HepG2 (cell line): ENCODE data around the gene ARMH4. TPM values are rescaled to one million over a fixed set of nuclear protein-coding genes. Genes with fewer than 3 reads are reported as not detected.

Experiments used
- ATF4 ChIP-seq, 2 experiments: fragments of 450-650 bp in 1 of 2; sonication (generic) in 1 of 2; formaldehyde crosslinking; IDR thresholded peaks; 2 replicates each; pipeline versions ENCODE4 v1.5.0 to v1.8.0; 2020 to 2022; ENCODE audit warnings: mild to moderate bottlenecking in 1 of 2, missing genetic modification reagents in 1 of 2
- CCDC6 ChIP-seq: sonication (generic); formaldehyde crosslinking; IDR thresholded peaks from 2 replicates; pipeline ENCODE4 v1.8.1; 2022; ENCODE audit warnings: mild to moderate bottlenecking, missing genetic modification reagents, moderate library complexity
- DZIP1 ChIP-seq: sonication (generic); formaldehyde crosslinking; IDR thresholded peaks from 2 replicates; pipeline ENCODE4 v1.5.0; 2020; ENCODE audit warnings: mild to moderate bottlenecking, missing genetic modification reagents
- ELF4 ChIP-seq: sonication (generic); formaldehyde crosslinking; IDR thresholded peaks from 2 replicates; pipeline ENCODE4 v1.5.0; 2020; ENCODE audit warnings: missing genetic modification reagents, mild to moderate bottlenecking, moderate library complexity, borderline replicate concordance
- HDAC6 ChIP-seq: fragments of 200-600 bp; sonication (generic); IDR thresholded peaks from 2 replicates; pipeline ENCODE4 v1.7.0; 2017; ENCODE audit warnings: mild to moderate bottlenecking, antibody characterized with exemption, low read length, low read depth
- KLF9 ChIP-seq: IDR thresholded peaks from 2 replicates; pipeline ENCODE4 v1.6.1; 2016; ENCODE audit warnings: low read depth
- RFXAP ChIP-seq: sonication (generic); formaldehyde crosslinking; IDR thresholded peaks from 2 replicates; pipeline ENCODE4 v1.4.0; 2020; ENCODE audit warnings: missing genetic modification reagents, borderline replicate concordance
- SYNCRIP ChIP-seq: fragments of 200-400 bp; formaldehyde crosslinking; IDR thresholded peaks from 2 replicates; pipeline ENCODE4 v1.6.1; 2018; ENCODE audit warnings: mild to moderate bottlenecking, low read depth, low read length; ENCODE audit not compliant: insufficient read depth
- ZNF280D ChIP-seq: sonication (generic); formaldehyde crosslinking; IDR thresholded peaks from 2 replicates; pipeline ENCODE4 v1.5.1; 2020; ENCODE audit warnings: mild to moderate bottlenecking, missing genetic modification reagents
- ZNF747 ChIP-seq: sonication (generic); formaldehyde crosslinking; IDR thresholded peaks from 2 replicates; pipeline ENCODE4 v1.8.1; 2023; ENCODE audit warnings: missing genetic modification reagents, mild to moderate bottlenecking, borderline replicate concordance
- ZZZ3 ChIP-seq: sonication (generic); formaldehyde crosslinking; IDR thresholded peaks from 2 replicates; pipeline ENCODE4 v1.4.0; 2020; ENCODE audit warnings: missing genetic modification reagents, mild to moderate bottlenecking, borderline replicate concordance
- polyA plus RNA-seq, 8 experiments: library from polyadenylated mRNA; depleted of rRNA in 3 of 8; stranded (reverse) in 7 of 8; unstranded in 1 of 8; fragments of >200 nt; fragmentation: Illumina TruSeq in 4 of 8; extraction: Trizol in 4 of 8; gene quantifications; 2 replicates each; pipeline versions ENCODE4 v1.2.1 to v1.2.3, GENCODE V29; 2011 to 2016; ENCODE audit warnings: low read depth in 4 of 8, missing spikeins in 1 of 8, mixed read lengths in 1 of 8; ENCODE audit not compliant: insufficient read depth in 1 of 8
- total RNA-seq, 5 experiments: library from RNA; depleted of rRNA; stranded (reverse); fragments of >200 nt; fragmentation: Illumina TruSeq; extraction: Trizol; gene quantifications; 2 replicates each; pipeline ENCODE4 v1.2.3, GENCODE V29; 2016; ENCODE audit warnings: low read depth in 1 of 5
- TF ChIP-seq, protein P1 (sequence below): sonication (generic); formaldehyde crosslinking; IDR thresholded peaks from 2 replicates; pipeline ENCODE4 v1.4.0; 2020; ENCODE audit warnings: missing genetic modification reagents
- TF ChIP-seq, protein P2 (sequence below): sonication (generic); formaldehyde crosslinking; IDR thresholded peaks from 2 replicates; pipeline ENCODE4 v1.5.0; 2020; ENCODE audit warnings: mild to moderate bottlenecking, missing genetic modification reagents, borderline replicate concordance

The ARMH4 gene
- total and polyA plus RNA-seq, 2 of the 13 experiments (the other 11 are each of a cell fraction or from before 2014, with no cell fraction given): 0.02 to 0.18 TPM

- no peak for TF ChIP-seq SYNCRIP
- no peak for TF ChIP-seq ZZZ3 (CRISPR knock-in tag)
- TF ChIP-seq ZNF747: 0 out of 2 replicates have a peak, but pooled peaks have one; percentile 33
- TF ChIP-seq, protein P1, sequence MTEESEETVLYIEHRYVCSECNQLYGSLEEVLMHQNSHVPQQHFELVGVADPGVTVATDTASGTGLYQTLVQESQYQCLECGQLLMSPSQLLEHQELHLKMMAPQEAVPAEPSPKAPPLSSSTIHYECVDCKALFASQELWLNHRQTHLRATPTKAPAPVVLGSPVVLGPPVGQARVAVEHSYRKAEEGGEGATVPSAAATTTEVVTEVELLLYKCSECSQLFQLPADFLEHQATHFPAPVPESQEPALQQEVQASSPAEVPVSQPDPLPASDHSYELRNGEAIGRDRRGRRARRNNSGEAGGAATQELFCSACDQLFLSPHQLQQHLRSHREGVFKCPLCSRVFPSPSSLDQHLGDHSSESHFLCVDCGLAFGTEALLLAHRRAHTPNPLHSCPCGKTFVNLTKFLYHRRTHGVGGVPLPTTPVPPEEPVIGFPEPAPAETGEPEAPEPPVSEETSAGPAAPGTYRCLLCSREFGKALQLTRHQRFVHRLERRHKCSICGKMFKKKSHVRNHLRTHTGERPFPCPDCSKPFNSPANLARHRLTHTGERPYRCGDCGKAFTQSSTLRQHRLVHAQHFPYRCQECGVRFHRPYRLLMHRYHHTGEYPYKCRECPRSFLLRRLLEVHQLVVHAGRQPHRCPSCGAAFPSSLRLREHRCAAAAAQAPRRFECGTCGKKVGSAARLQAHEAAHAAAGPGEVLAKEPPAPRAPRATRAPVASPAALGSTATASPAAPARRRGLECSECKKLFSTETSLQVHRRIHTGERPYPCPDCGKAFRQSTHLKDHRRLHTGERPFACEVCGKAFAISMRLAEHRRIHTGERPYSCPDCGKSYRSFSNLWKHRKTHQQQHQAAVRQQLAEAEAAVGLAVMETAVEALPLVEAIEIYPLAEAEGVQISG (CRISPR knock-in tag): peak; percentile 69
- TF ChIP-seq ELF4 (CRISPR knock-in tag): no peak
- peak; percentile 67 for TF ChIP-seq CCDC6 (CRISPR knock-in tag)
- no peak for TF ChIP-seq HDAC6
- TF ChIP-seq KLF9 (CRISPR knock-in tag): no peak
- TF ChIP-seq RFXAP (CRISPR knock-in tag): 0 out of 2 replicates have a peak, but pooled peaks have one; percentile 4
- no peak for TF ChIP-seq ATF4 (CRISPR knock-in tag; IDR thresholded peaks at IDR 0.05)
- TF ChIP-seq, protein P2, sequence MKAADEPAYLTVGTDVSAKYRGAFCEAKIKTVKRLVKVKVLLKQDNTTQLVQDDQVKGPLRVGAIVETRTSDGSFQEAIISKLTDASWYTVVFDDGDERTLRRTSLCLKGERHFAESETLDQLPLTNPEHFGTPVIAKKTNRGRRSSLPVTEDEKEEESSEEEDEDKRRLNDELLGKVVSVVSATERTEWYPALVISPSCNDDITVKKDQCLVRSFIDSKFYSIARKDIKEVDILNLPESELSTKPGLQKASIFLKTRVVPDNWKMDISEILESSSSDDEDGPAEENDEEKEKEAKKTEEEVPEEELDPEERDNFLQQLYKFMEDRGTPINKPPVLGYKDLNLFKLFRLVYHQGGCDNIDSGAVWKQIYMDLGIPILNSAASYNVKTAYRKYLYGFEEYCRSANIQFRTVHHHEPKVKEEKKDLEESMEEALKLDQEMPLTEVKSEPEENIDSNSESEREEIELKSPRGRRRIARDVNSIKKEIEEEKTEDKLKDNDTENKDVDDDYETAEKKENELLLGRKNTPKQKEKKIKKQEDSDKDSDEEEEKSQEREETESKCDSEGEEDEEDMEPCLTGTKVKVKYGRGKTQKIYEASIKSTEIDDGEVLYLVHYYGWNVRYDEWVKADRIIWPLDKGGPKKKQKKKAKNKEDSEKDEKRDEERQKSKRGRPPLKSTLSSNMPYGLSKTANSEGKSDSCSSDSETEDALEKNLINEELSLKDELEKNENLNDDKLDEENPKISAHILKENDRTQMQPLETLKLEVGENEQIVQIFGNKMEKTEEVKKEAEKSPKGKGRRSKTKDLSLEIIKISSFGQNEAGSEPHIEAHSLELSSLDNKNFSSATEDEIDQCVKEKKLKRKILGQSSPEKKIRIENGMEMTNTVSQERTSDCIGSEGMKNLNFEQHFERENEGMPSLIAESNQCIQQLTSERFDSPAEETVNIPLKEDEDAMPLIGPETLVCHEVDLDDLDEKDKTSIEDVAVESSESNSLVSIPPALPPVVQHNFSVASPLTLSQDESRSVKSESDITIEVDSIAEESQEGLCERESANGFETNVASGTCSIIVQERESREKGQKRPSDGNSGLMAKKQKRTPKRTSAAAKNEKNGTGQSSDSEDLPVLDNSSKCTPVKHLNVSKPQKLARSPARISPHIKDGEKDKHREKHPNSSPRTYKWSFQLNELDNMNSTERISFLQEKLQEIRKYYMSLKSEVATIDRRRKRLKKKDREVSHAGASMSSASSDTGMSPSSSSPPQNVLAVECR (CRISPR knock-in tag): peak; percentile 73; the same call in 1 of the 2 replicates
- TF ChIP-seq ZNF280D: no peak
- TF ChIP-seq DZIP1 (CRISPR knock-in tag): no peak
These were observed 47.9 kb upstream of the ARMH4 start, which contains the start of gene ACTR10 (continued) for GRCh38 chr14:58199726-58200479.
